H1 (cell line): Measurements from ENCODE around the gene TMCC1. TPM values are rescaled to one million over a fixed set of nuclear protein-coding genes. Genes with fewer than 3 reads are reported as not detected.

Source experiments
- CTCF ChIA-PET: fragments of 300-600 bp; sonication (Branson Sonifier 250); formaldehyde crosslinking; loops from one replicate; lab custom pipeline; 2021; ENCODE audit not compliant: partially characterized antibody; lab: Charles Lee
- POLR2A ChIA-PET: fragments of 300-600 bp; sonication (Branson Sonifier 250); formaldehyde crosslinking; loops from one replicate; lab custom pipeline; 2021; ENCODE audit warnings: inconsistent platforms; ENCODE audit not compliant: partially characterized antibody; lab: Charles Lee
- DNase-seq, 2 experiments: peaks; one replicate each; pipeline versions ENCODE4 v3.0.0 to v3.0.0-alpha.2; 2010 to 2022; ENCODE audit warnings: low spot score in 2 of 2, low read depth in 1 of 2, mixed read lengths in 1 of 2
- FAIRE-seq: peaks from 2 replicates; lab custom pipeline; 2011; peaks lifted over from hg19 to GRCh38; lab: Jason Lieb, UNC
- H2AFZ ChIP-seq: 2 replicates; pipeline ENCODE4 v1.8.1; 2012; ENCODE audit warnings: low read length, inconsistent platforms
- H2AK5ac ChIP-seq: 2 replicates; pipeline ENCODE4 v1.6.1; 2013; ENCODE audit warnings: low read depth, low read length
- H2BK120ac ChIP-seq: replicated peaks from 2 replicates; pipeline ENCODE3; 2013; ENCODE audit warnings: low read depth, low read length, inconsistent platforms
- H2BK12ac ChIP-seq: 2 replicates; pipeline ENCODE4 v1.6.1; 2013; ENCODE audit warnings: low read depth, low read length
- H2BK15ac ChIP-seq: 2 replicates; pipeline ENCODE4 v1.6.1; 2013; ENCODE audit warnings: low read length
- H2BK20ac ChIP-seq: 2 replicates; pipeline ENCODE4 v1.6.1; 2013; ENCODE audit warnings: low read length
- H2BK5ac ChIP-seq: 2 replicates; pipeline ENCODE4 v1.6.1; 2013; ENCODE audit warnings: low read depth, low read length
- H3K14ac ChIP-seq: 2 replicates; pipeline ENCODE4 v1.6.1; 2013; ENCODE audit warnings: inconsistent platforms; ENCODE audit not compliant: insufficient read length
- H3K18ac ChIP-seq: 2 replicates; pipeline ENCODE4 v1.6.1; 2013; ENCODE audit warnings: low read length; ENCODE audit errors: extremely low read depth
- H3K23ac ChIP-seq: 2 replicates; pipeline ENCODE4 v1.6.1; 2013; ENCODE audit warnings: inconsistent platforms; ENCODE audit not compliant: insufficient read length
- H3K23me2 ChIP-seq: 2 replicates; pipeline ENCODE4 v1.6.1; 2013; ENCODE audit warnings: low read depth, low read length
- H3K27ac ChIP-seq: 2 replicates; pipeline ENCODE4 v1.6.1; 2011; ENCODE audit warnings: low read depth, low read length, inconsistent platforms
- H3K27me3 ChIP-seq, 4 experiments: replicated peaks in 1 of 4; 1 replicate in 1 of 4; 2 replicates in 3 of 4; pipeline versions ENCODE4 v1.6.1 to v1.8.1; 2011 to 2013; ENCODE audit warnings: low read length in 3 of 4, mild to moderate bottlenecking in 3 of 4, inconsistent platforms in 2 of 4, mixed read lengths in 2 of 4, moderate library complexity in 1 of 4; ENCODE audit not compliant: control insufficient read depth in 3 of 4, insufficient read depth in 3 of 4; ENCODE audit errors: extremely low read depth in 1 of 4
- H3K36me3 ChIP-seq, 4 experiments: 2 replicates each; pipeline versions ENCODE4 v1.6.1 to v1.8.1; 2011 to 2013; ENCODE audit warnings: mild to moderate bottlenecking in 4 of 4, low read length in 3 of 4, moderate library complexity in 2 of 4, control low read depth in 1 of 4, inconsistent platforms in 1 of 4; ENCODE audit not compliant: insufficient read depth in 4 of 4, control insufficient read depth in 2 of 4
- H3K4ac ChIP-seq: replicated peaks from 2 replicates; pipeline ENCODE3; 2013; ENCODE audit warnings: low read length, low read depth, mixed read lengths, inconsistent platforms; ENCODE audit not compliant: insufficient read length
- H3K4me1 ChIP-seq, 4 experiments: replicated peaks in 1 of 4; 1 replicate in 1 of 4; 2 replicates in 3 of 4; pipeline versions ENCODE4 v1.6.1 to v1.8.1; 2011 to 2013; ENCODE audit warnings: low read length in 3 of 4, inconsistent platforms in 2 of 4, mixed read lengths in 1 of 4; ENCODE audit not compliant: insufficient read depth in 4 of 4, control insufficient read depth in 3 of 4
- H3K4me2 ChIP-seq, 2 experiments: 2 replicates each; pipeline versions ENCODE4 v1.6.1 to v1.8.1; 2011 to 2013; ENCODE audit warnings: low read depth in 2 of 2, low read length in 2 of 2, control low read depth in 1 of 2, inconsistent platforms in 1 of 2, mild to moderate bottlenecking in 1 of 2; ENCODE audit not compliant: insufficient read depth in 1 of 2
- H3K4me3 ChIP-seq, 4 experiments: fragments of 200-600, 300-600 bp in 1 of 4; sonication (generic), shearing (Covaris generic), sonication (Bioruptor Twin) in 1 of 4; 2 replicates each; pipeline versions ENCODE4 v1.5.1 to v1.8.1; 2011 to 2016; ENCODE audit warnings: low read length in 4 of 4, low read depth in 3 of 4, control low read depth in 2 of 4, inconsistent platforms in 2 of 4, mild to moderate bottlenecking in 2 of 4, mixed read lengths in 1 of 4, moderate library complexity in 1 of 4; ENCODE audit not compliant: insufficient read depth in 2 of 4; ENCODE audit errors: extremely low read depth in 1 of 4
- H3K56ac ChIP-seq: replicated peaks from 2 replicates; pipeline ENCODE3; 2013; ENCODE audit warnings: low read depth, mild to moderate bottlenecking, mixed read lengths, low read length, inconsistent platforms; ENCODE audit not compliant: insufficient read length
- H3K79me1 ChIP-seq: 2 replicates; pipeline ENCODE4 v1.6.1; 2013; ENCODE audit warnings: low read depth, low read length, control low read depth
- H3K79me2 ChIP-seq, 2 experiments: 2 replicates each; pipeline versions ENCODE4 v1.6.1 to v1.8.1; 2012 to 2013; ENCODE audit warnings: low read length in 2 of 2, mild to moderate bottlenecking in 2 of 2, inconsistent platforms in 1 of 2; ENCODE audit not compliant: insufficient read depth in 2 of 2, control insufficient read depth in 1 of 2
- H3K9ac ChIP-seq, 4 experiments: replicated peaks in 1 of 4; 1 replicate in 1 of 4; 2 replicates in 3 of 4; pipeline versions ENCODE4 v1.6.1 to v1.8.1; 2011 to 2013; ENCODE audit warnings: low read depth in 3 of 4, low read length in 3 of 4, control low read depth in 2 of 4, mild to moderate bottlenecking in 2 of 4, moderate library complexity in 2 of 4, inconsistent platforms in 1 of 4; ENCODE audit errors: extremely low read depth in 1 of 4
- H3K9me3 ChIP-seq, 2 experiments: 2 replicates each; pipeline versions ENCODE4 v1.6.1 to v1.8.1; 2012 to 2013; ENCODE audit warnings: mild to moderate bottlenecking in 2 of 2, moderate library complexity in 2 of 2, control low read depth in 1 of 2, inconsistent platforms in 1 of 2, low read depth in 1 of 2, low read length in 1 of 2, mixed read lengths in 1 of 2; ENCODE audit not compliant: insufficient read depth in 2 of 2
- H4K20me1 ChIP-seq, 2 experiments: replicated peaks in 1 of 2; 2 replicates each; pipeline versions ENCODE3 to v1.8.1; 2011 to 2013; ENCODE audit warnings: inconsistent platforms in 2 of 2, low read length in 2 of 2, mild to moderate bottlenecking in 1 of 2; ENCODE audit not compliant: insufficient read depth in 2 of 2, control insufficient read depth in 1 of 2
- H4K5ac ChIP-seq: 2 replicates; pipeline ENCODE4 v1.6.1; 2013; ENCODE audit warnings: low read length, low read depth, mixed read lengths, inconsistent platforms; ENCODE audit not compliant: insufficient read length
- H4K8ac ChIP-seq: 2 replicates; pipeline ENCODE4 v1.8.0; 2013; ENCODE audit warnings: mild to moderate bottlenecking, moderate library complexity, low read length, inconsistent platforms; ENCODE audit not compliant: insufficient read depth; ENCODE audit errors: extremely low read depth
- H4K91ac ChIP-seq: replicated peaks from 2 replicates; pipeline ENCODE3; 2013; ENCODE audit warnings: low read length, mixed read lengths, inconsistent platforms; ENCODE audit not compliant: insufficient read length
- BCL11A ChIP-seq, 2 experiments: IDR thresholded peaks; one replicate each; pipeline ENCODE4 v1.6.1; 2011; ENCODE audit warnings: low read depth in 2 of 2, low read length in 2 of 2, mild to moderate bottlenecking in 2 of 2
- FOSL1 ChIP-seq: IDR thresholded peaks from 2 replicates; pipeline ENCODE4 v1.6.1; 2011; ENCODE audit warnings: mild to moderate bottlenecking, low read depth, low read length, moderate library complexity; ENCODE audit not compliant: insufficient read depth
- HDAC6 ChIP-seq: IDR thresholded peaks from one replicate; pipeline ENCODE4 v1.7.1; 2012; ENCODE audit warnings: low read depth, mild to moderate bottlenecking, inconsistent platforms, low read length, moderate library complexity
- MAFK ChIP-seq: IDR thresholded peaks from 2 replicates; pipeline ENCODE4 v1.6.1; 2012; ENCODE audit warnings: low read depth, mild to moderate bottlenecking, improper control_type of control experiment, low read length
- POLR2AphosphoS5 ChIP-seq: IDR thresholded peaks from 2 replicates; pipeline ENCODE4 v1.6.1; 2011; ENCODE audit warnings: low read depth, low read length
- POU5F1 ChIP-seq: IDR thresholded peaks from 2 replicates; pipeline ENCODE4 v1.6.1; 2011; ENCODE audit warnings: low read depth, mild to moderate bottlenecking, low read length, moderate library complexity
- RFX5 ChIP-seq: IDR thresholded peaks from 2 replicates; pipeline ENCODE4 v1.6.1; 2011; ENCODE audit warnings: low read depth, low read length, improper control_type of control experiment, borderline replicate concordance
- SIN3A ChIP-seq, 2 experiments: IDR thresholded peaks in 1 of 2; conservative IDR thresholded peaks in 1 of 2; 2 replicates each; pipeline ENCODE4 v1.6.1; 2011 to 2012; ENCODE audit warnings: low read length in 2 of 2, improper control_type of control experiment in 1 of 2, low read depth in 1 of 2, mild to moderate bottlenecking in 1 of 2
- SP2 ChIP-seq: IDR thresholded peaks from 2 replicates; pipeline ENCODE4 v1.6.1; 2012; ENCODE audit warnings: mild to moderate bottlenecking, low read length, inconsistent platforms
- SUZ12 ChIP-seq: fragments of 200-600 bp; sonication (generic); IDR thresholded peaks from 2 replicates; pipeline ENCODE4 v1.6.1; 2012; ENCODE audit warnings: mild to moderate bottlenecking, inconsistent platforms, low read length, moderate library complexity, mixed read lengths
- TBP ChIP-seq: IDR thresholded peaks from 2 replicates; pipeline ENCODE4 v1.6.1; 2011; ENCODE audit warnings: low read depth, low read length, improper control_type of control experiment
- WGBS, 2 experiments: shearing (Covaris generic) in 1 of 2; methylation state at CpG; one replicate each; pipeline versions ENCODE4 v1.1.6 to v1.1.7; 2013 to 2015; ENCODE audit warnings: low lambda C conversion rate in 2 of 2, mixed read lengths in 2 of 2, inconsistent platforms in 1 of 2, low coverage in 1 of 2, missing lambda C conversion rate in 1 of 2; ENCODE audit not compliant: insufficient replicate concordance in 2 of 2, insufficient coverage in 1 of 2, insufficient read length in 1 of 2; ENCODE audit errors: extremely low coverage in 1 of 2, missing lambda C conversion rate in 1 of 2; 5-methylcytosine and 5-hydroxymethylcytosine counted together
- polyA plus RNA-seq, 7 experiments: library from polyadenylated mRNA; depleted of rRNA in 3 of 7; stranded (reverse) in 5 of 7; unstranded in 2 of 7; fragments of >200 nt in 5 of 7; fragments of 200-250 nt in 2 of 7; gene quantifications; 1 replicate in 5 of 7; 2 replicates in 1 of 7; 4 replicates in 1 of 7; pipeline versions ENCODE4 v1.2.1 to v1.2.3, GENCODE V29; 2011 to 2013; ENCODE audit warnings: missing spikeins in 2 of 7, mixed read lengths in 2 of 7
- total RNA-seq: library from RNA; stranded (reverse); fragmentation: NEBNext Ultra II Directional; extraction: Animal tissue kit (Norgen Biotek cat#: 25700); gene quantifications from 2 replicates; pipeline ENCODE4 v1.2.1, GENCODE V29; 2021
- TF ChIP-seq, protein P1 (sequence below): IDR thresholded peaks from 2 replicates; pipeline ENCODE4 v1.6.1; 2012; ENCODE audit warnings: inconsistent platforms
- TF ChIP-seq, protein P2 (sequence below): IDR thresholded peaks from 2 replicates; pipeline ENCODE4 v1.6.1; 2012; ENCODE audit warnings: inconsistent platforms

TMCC1 gene
- total and polyA plus RNA-seq, 2 of the 8 experiments (the other 6 are each of a cell fraction or from before 2014, with no cell fraction given) = 10.4 to 27.1 TPM

DNA sequence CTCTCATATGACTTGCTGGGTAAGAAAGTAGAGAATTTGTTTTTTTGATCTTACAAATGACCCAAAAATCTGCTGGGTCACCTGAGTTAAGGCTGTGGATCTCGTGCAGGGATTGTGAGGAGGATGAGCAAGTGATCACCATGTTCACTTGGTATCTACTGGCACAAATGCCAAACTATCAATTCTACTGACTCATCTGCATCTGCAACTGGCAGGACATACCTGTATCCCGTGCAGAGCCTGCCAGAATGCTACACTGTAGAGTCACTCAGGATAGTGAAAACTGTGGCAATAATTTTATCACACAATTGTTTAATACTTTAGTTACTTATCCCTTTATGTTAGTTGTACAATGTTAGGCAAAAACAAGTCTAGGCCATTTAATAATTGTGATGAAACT is 157.4 kb downstream of the TMCC1 start:
- no peak overlapping the region for H4K91ac ChIP-seq
- H2AK5ac ChIP-seq = no peak overlapping the region
- H3K23me2 ChIP-seq = no peaks in the 10 kb centered on the region
- no peak overlapping the region for H3K27ac ChIP-seq
- CTCF ChIA-PET = interaction anchor here (1.1 kb wide), 1 partner anchor 87 kb away, joined by 3 read pairs; no protein-coding TSS in a partner anchor
- H3K9me3 ChIP-seq = no peaks in the 10 kb centered on the region
- H2AFZ ChIP-seq = no peak overlapping the region
- H3K14ac ChIP-seq = no peak overlapping the region
- H3K9ac ChIP-seq = no peak overlapping the region
- no peak overlapping the region for H3K18ac ChIP-seq
- no peak overlapping the region for H3K23ac ChIP-seq
- no peak overlapping the region for H3K4ac ChIP-seq
- POLR2A ChIA-PET = no interaction called here
- no peak overlapping the region for H2BK120ac ChIP-seq
- no peak overlapping the region for H3K56ac ChIP-seq
- H3K79me1 ChIP-seq = no peaks in the 10 kb centered on the region; the same call in 1 of the 2 replicates
- H2BK20ac ChIP-seq = no peak overlapping the region
- FAIRE-seq (no peak), DNase-seq (no peak)
- no peak overlapping the region for H2BK12ac ChIP-seq
- no peaks in the 10 kb centered on the region for H3K36me3 ChIP-seq
- H3K4me2 ChIP-seq = no peak overlapping the region
- H3K4me3 ChIP-seq = no peak overlapping the region
- H4K8ac ChIP-seq = no peak overlapping the region
- H3K27me3 ChIP-seq = no peaks in the 10 kb centered on the region
- no peak overlapping the region for H4K5ac ChIP-seq
- 0 out of 4 replicates have a peak, but pooled peaks cover 0 to under 1% of the 10 kb centered on the region in 2 experiments for H3K79me2 ChIP-seq
- no peaks in the 10 kb centered on the region for H4K20me1 ChIP-seq
- H2BK15ac ChIP-seq = no peak overlapping the region
- peaks cover 0 to 8% (median 3%) of the 10 kb centered on the region in 4 experiments; a peak in 4 of 7 replicates for H3K4me1 ChIP-seq
- 86% methylated on average over 2 of the region's 2 CpGs; no CpG with 5 or more reads in 1 of the 2 experiments for WGBS, 2 experiments
- H2BK5ac ChIP-seq = no peak overlapping the region
- no peak for TF ChIP-seq HDAC6
- TF ChIP-seq SUZ12 = no peak
- TF ChIP-seq, protein P1, sequence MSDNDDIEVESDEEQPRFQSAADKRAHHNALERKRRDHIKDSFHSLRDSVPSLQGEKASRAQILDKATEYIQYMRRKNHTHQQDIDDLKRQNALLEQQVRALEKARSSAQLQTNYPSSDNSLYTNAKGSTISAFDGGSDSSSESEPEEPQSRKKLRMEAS = no peak
- no peak for TF ChIP-seq FOSL1
- no peak for TF ChIP-seq POU5F1
- TF ChIP-seq, protein P2, sequence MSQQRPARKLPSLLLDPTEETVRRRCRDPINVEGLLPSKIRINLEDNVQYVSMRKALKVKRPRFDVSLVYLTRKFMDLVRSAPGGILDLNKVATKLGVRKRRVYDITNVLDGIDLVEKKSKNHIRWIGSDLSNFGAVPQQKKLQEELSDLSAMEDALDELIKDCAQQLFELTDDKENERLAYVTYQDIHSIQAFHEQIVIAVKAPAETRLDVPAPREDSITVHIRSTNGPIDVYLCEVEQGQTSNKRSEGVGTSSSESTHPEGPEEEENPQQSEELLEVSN = no peak
- TF ChIP-seq BCL11A (IDR thresholded peaks at IDR 0.05; ENCODE audit: low read depth in 2 of 2, low read length in 2 of 2) = no peak
- TF ChIP-seq SP2 = no peak
- no peak for TF ChIP-seq TBP
- TF ChIP-seq MAFK = no peak
- TF ChIP-seq POLR2AphosphoS5 = no peak
- no peak for TF ChIP-seq RFX5
- TF ChIP-seq SIN3A (conservative IDR thresholded peaks at IDR 0.05 in 1 of 2, IDR thresholded peaks at IDR 0.05 in 1 of 2; ENCODE audit: low read depth in 1 of 2, low read length in 2 of 2) = no peak
